ENCODE measurements around the gene ARID4B. TPM values are rescaled to one million over a fixed set of nuclear protein-coding genes. Genes with fewer than 3 reads are reported as not detected.

The ARID4B gene
- total RNA-seq, 1 experiment from 2014 or later = 48.7 TPM

GRCh38 chr1:235343726-235344125 is 15.7 kb upstream of the ARID4B start:
- Mint-ChIP-seq H3K36me3 (ENCODE audit: insufficient read depth, unreplicated experiment) (peaks cover 49% of the 10 kb centered on the region), H3K27me3 (ENCODE audit: insufficient read depth, unreplicated experiment) (no peaks in the 10 kb centered on the region), H3K4me3 (ENCODE audit: unreplicated experiment) (no peak overlapping the region), H3K27ac (ENCODE audit: low read depth, unreplicated experiment) (no peak overlapping the region), H3K4me1 (ENCODE audit: insufficient read depth, unreplicated experiment) (no peaks in the 10 kb centered on the region), H3K9me3 (ENCODE audit: unreplicated experiment) (no peaks in the 10 kb centered on the region)
- BruUV-seq (replicated peaks) = no TSS peak
- CTCF ChIA-PET = interaction anchor here (0.5 to 1.8 kb wide), 3 partner anchors 12 to 747 kb away, joined by 4 to 6 read pairs (median 4); partner anchors contain the start of gene GGPS1
- DNase-seq (ENCODE audit: unreplicated experiment) = no peak
- no peak for TF ChIP-seq CTCF (IDR thresholded peaks at IDR 0.05; ENCODE audit: unreplicated experiment)
- intact Hi-C loops (cut with micrococcal nuclease) = no loop called here
- POLR2A ChIA-PET = interaction anchor here (7.2 kb wide), 1 partner anchor 14 kb away, joined by 72 read pairs; the partner anchor contains the start of genes ARID4B and GGPS1

- Mint-ChIP-seq H3K9me3 (ENCODE audit: unreplicated experiment) (no peaks in the 10 kb centered on the region), H3K27ac (ENCODE audit: low read depth, unreplicated experiment) (no peak overlapping the region), H3K27me3 (ENCODE audit: insufficient read depth, unreplicated experiment) (no peaks in the 10 kb centered on the region), H3K4me1 (ENCODE audit: insufficient read depth, unreplicated experiment) (no peaks in the 10 kb centered on the region), H3K36me3 (ENCODE audit: insufficient read depth, unreplicated experiment) (peaks cover 61% of the 10 kb centered on the region), H3K4me3 (ENCODE audit: unreplicated experiment) (no peak overlapping the region)
- BruUV-seq (replicated peaks) = no TSS peak
- ChIA-PET CTCF (interaction anchor here (0.6 to 1.8 kb wide), 9 partner anchors 13 to 74 kb away, joined by 3 to 9 read pairs (median 4); partner anchors contain the start of gene GGPS1), POLR2A (interaction anchor here (0.6 to 7.2 kb wide), 8 partner anchors 12 to 75 kb away, joined by 3 to 72 read pairs (median 4); partner anchors contain the start of genes ARID4B, GGPS1 and TBCE)
- TF ChIP-seq CTCF (IDR thresholded peaks at IDR 0.05; ENCODE audit: unreplicated experiment) = no peak
- intact Hi-C loops (cut with micrococcal nuclease) = no loop called here
- DNase-seq (ENCODE audit: unreplicated experiment) = no peak
Observed at GRCh38 chr1:235342471-235342870, 14.5 kb upstream of the ARID4B start.

GRCh38 chr1:235342039-235342438 is 14.1 kb upstream of the ARID4B start:
- no peak for TF ChIP-seq CTCF (IDR thresholded peaks at IDR 0.05; ENCODE audit: unreplicated experiment)
- no peaks in the 10 kb centered on the region for H3K9me3 Mint-ChIP-seq (ENCODE audit: unreplicated experiment)
- peaks cover 64% of the 10 kb centered on the region for H3K36me3 Mint-ChIP-seq (ENCODE audit: insufficient read depth, unreplicated experiment)
- H3K27ac Mint-ChIP-seq (ENCODE audit: low read depth, unreplicated experiment) = no peak overlapping the region
- CTCF ChIA-PET = interaction anchor here (0.6 to 1.8 kb wide), 9 partner anchors 13 to 75 kb away, joined by 3 to 9 read pairs (median 4); partner anchors contain the start of gene GGPS1
- intact Hi-C loops (cut with micrococcal nuclease) = no loop called here
- no peaks in the 10 kb centered on the region for H3K4me1 Mint-ChIP-seq (ENCODE audit: insufficient read depth, unreplicated experiment)
- BruUV-seq (replicated peaks) = TSS peak; percentile 46
- H3K4me3 Mint-ChIP-seq (ENCODE audit: unreplicated experiment) = no peak overlapping the region
- no peak for DNase-seq (ENCODE audit: unreplicated experiment)
- POLR2A ChIA-PET = interaction anchor here (1.0 to 7.2 kb wide), 6 partner anchors 12 to 75 kb away, joined by 3 to 72 read pairs (median 4); partner anchors contain the start of genes ARID4B, GGPS1 and TBCE
- H3K27me3 Mint-ChIP-seq (ENCODE audit: insufficient read depth, unreplicated experiment) = no peaks in the 10 kb centered on the region

- Mint-ChIP-seq H3K36me3 (ENCODE audit: insufficient read depth, unreplicated experiment) (peaks cover 66% of the 10 kb centered on the region), H3K9me3 (ENCODE audit: unreplicated experiment) (no peaks in the 10 kb centered on the region), H3K27ac (ENCODE audit: low read depth, unreplicated experiment) (no peak overlapping the region), H3K4me1 (ENCODE audit: insufficient read depth, unreplicated experiment) (peaks cover 6% of the 10 kb centered on the region), H3K4me3 (ENCODE audit: unreplicated experiment) (no peak overlapping the region), H3K27me3 (ENCODE audit: insufficient read depth, unreplicated experiment) (no peaks in the 10 kb centered on the region)
- ChIA-PET CTCF (interaction anchor here (0.8 to 2.1 kb wide), 3 partner anchors 11 to 76 kb away, joined by 3 to 14 read pairs (median 5); no protein-coding TSS in a partner anchor), POLR2A (interaction anchor here (0.5 to 7.2 kb wide), 8 partner anchors 11 to 842 kb away, joined by 3 to 72 read pairs (median 5); partner anchors contain the start of genes ARID4B, B3GALNT2, GGPS1 and TBCE)
- DNase-seq (ENCODE audit: unreplicated experiment) = no peak
- BruUV-seq (replicated peaks) = no TSS peak
- intact Hi-C loops (cut with micrococcal nuclease) = no loop called here
- TF ChIP-seq CTCF (IDR thresholded peaks at IDR 0.05; ENCODE audit: unreplicated experiment) = no peak
Observed at GRCh38 chr1:235341334-235341733, 13.4 kb upstream of the ARID4B start.

Data from MCF 10A (cell line).